ENCODE measurements around the gene TMEM117.
"Not testable (repeated sequence)": the region's sequence is repeated elsewhere in the genome, so short reads cannot be mapped to it uniquely, and the experiment has no call there.

TMEM117 gene

GRCh38 chr12:44224399-44225148, 388.7 kb downstream of the TMEM117 start:
- DNase-seq (ENCODE audit: low spot score): no peak

GRCh38 chr12:44225149-44225510, 389.2 kb downstream of the TMEM117 start:
- DNase-seq (ENCODE audit: low spot score): no peak

- DNase-seq (ENCODE audit: low spot score): no peak
Observed at GRCh38 chr12:44227616-44228015, 391.7 kb downstream of the TMEM117 start.

- no peak for DNase-seq (ENCODE audit: low spot score)
Observed at GRCh38 chr12:44229846-44230245, 394.0 kb downstream of the TMEM117 start.

- no peak for DNase-seq (ENCODE audit: low spot score)
Observed at GRCh38 chr12:44235674-44236073, 399.8 kb downstream of the TMEM117 start.

- no peak for DNase-seq (ENCODE audit: low spot score)
Observed at GRCh38 chr12:44240186-44240585, 404.3 kb downstream of the TMEM117 start.

- no peak for DNase-seq (ENCODE audit: low spot score)
Observed at GRCh38 chr12:44245932-44246331, 410.1 kb downstream of the TMEM117 start.

GRCh38 chr12:44246482-44247105, 410.7 kb downstream of the TMEM117 start:
- DNase-seq (ENCODE audit: low spot score): no peak

- no peak for DNase-seq (ENCODE audit: low spot score)
Observed at GRCh38 chr12:44247588-44247987, 411.7 kb downstream of the TMEM117 start.

GRCh38 chr12:44248436-44248835, 412.6 kb downstream of the TMEM117 start:
- DNase-seq (ENCODE audit: low spot score): no peak

- DNase-seq (ENCODE audit: low spot score): not testable (repeated sequence)
Observed at GRCh38 chr12:44250440-44250839, 414.6 kb downstream of the TMEM117 start.

GRCh38 chr12:44253338-44253856, 417.5 kb downstream of the TMEM117 start:
- no peak for DNase-seq (ENCODE audit: low spot score)

- DNase-seq (ENCODE audit: low spot score): no peak
Observed at GRCh38 chr12:44258246-44258645, 422.4 kb downstream of the TMEM117 start.

- DNase-seq (ENCODE audit: low spot score): no peak
Observed at GRCh38 chr12:44259890-44260289, 424.0 kb downstream of the TMEM117 start.

- no peak for DNase-seq (ENCODE audit: low spot score)
Observed at GRCh38 chr12:44260581-44260980, 424.7 kb downstream of the TMEM117 start.

- no peak for DNase-seq (ENCODE audit: low spot score)
Observed at GRCh38 chr12:44285321-44285960, 449.6 kb downstream of the TMEM117 start.

- peak; percentile 14 for DNase-seq (ENCODE audit: low spot score)
Observed at GRCh38 chr12:44286336-44286735, 450.5 kb downstream of the TMEM117 start.

- DNase-seq (ENCODE audit: low spot score): no peak
Observed at GRCh38 chr12:44286821-44287505, 451.1 kb downstream of the TMEM117 start.

GRCh38 chr12:44287545-44287944, 451.7 kb downstream of the TMEM117 start:
- no peak for DNase-seq (ENCODE audit: low spot score)

GRCh38 chr12:44294649-44295048, 458.8 kb downstream of the TMEM117 start:
- no peak for DNase-seq (ENCODE audit: low spot score)

GRCh38 chr12:44295958-44296623, 460.2 kb downstream of the TMEM117 start:
- no peak for DNase-seq (ENCODE audit: low spot score)
